Endothelial cell of umbilical vein (primary cell): ENCODE results near the gene RANBP3L. TPM values are rescaled to one million over a fixed set of nuclear protein-coding genes. Genes with fewer than 3 reads are reported as not detected.

Source experiments
- BruUV-seq: library from RNA; stranded (reverse); fragments of 400-500 nt; replicated peaks from 2 replicates; lab custom pipeline; 2021; lab: Mats Ljungman, UMichigan
- CTCF ChIA-PET: fragments of 300-600, 350-600 bp; sonication (Branson Sonifier 250); formaldehyde crosslinking; loops from one replicate; lab custom pipeline; 2021; ENCODE audit warnings: antibody characterized with exemption, inconsistent platforms; lab: Charles Lee
- POLR2A ChIA-PET: fragments of 300-600, 350-600 bp; sonication (Branson Sonifier 250); formaldehyde crosslinking; loops from one replicate; lab custom pipeline; 2021; ENCODE audit warnings: antibody characterized with exemption, inconsistent platforms; lab: Charles Lee
- DNase-seq: peaks from one replicate; pipeline ENCODE4 v3.0.0-alpha.2; 2011; ENCODE audit warnings: low read depth, low spot score
- FAIRE-seq: peaks from 2 replicates; lab custom pipeline; 2011; peaks lifted over from hg19 to GRCh38; lab: Jason Lieb, UNC
- H2AFZ ChIP-seq: 2 replicates; pipeline ENCODE4 v1.6.0; 2012; ENCODE audit warnings: low read depth, low read length, control low read depth, inconsistent platforms
- H3K27ac ChIP-seq: 2 replicates; pipeline ENCODE4 v1.5.1; 2011; ENCODE audit warnings: low read depth, mild to moderate bottlenecking, control low read depth, low read length, moderate library complexity; ENCODE audit not compliant: insufficient read depth
- H3K27me3 ChIP-seq, 2 experiments: 2 replicates each; pipeline versions ENCODE4 v1.6.0 to v1.6.1; 2011; ENCODE audit warnings: low read length in 2 of 2, mixed read lengths in 1 of 2; ENCODE audit not compliant: control insufficient read depth in 2 of 2, insufficient read depth in 2 of 2
- H3K36me3 ChIP-seq, 2 experiments: 2 replicates in 1 of 2; 3 replicates in 1 of 2; pipeline ENCODE4 v1.5.1; 2011; ENCODE audit warnings: low read length in 2 of 2, mild to moderate bottlenecking in 1 of 2, moderate library complexity in 1 of 2; ENCODE audit not compliant: control insufficient read depth in 2 of 2, insufficient read depth in 2 of 2; ENCODE audit errors: extremely low read depth in 1 of 2
- H3K4me1 ChIP-seq: 3 replicates; pipeline ENCODE4 v1.5.1; 2011; ENCODE audit warnings: mild to moderate bottlenecking, low read length; ENCODE audit not compliant: control insufficient read depth, insufficient read depth; ENCODE audit errors: extremely low read depth
- H3K4me2 ChIP-seq: 2 replicates; pipeline ENCODE4 v1.6.1; 2011; ENCODE audit warnings: low read length, control low read depth, mixed read lengths; ENCODE audit not compliant: insufficient read depth
- H3K4me3 ChIP-seq, 3 experiments: fragments of 200-600 bp in 1 of 3; sonication (generic), shearing (Covaris generic) in 1 of 3; replicated peaks in 1 of 3; 2 replicates each; pipeline ENCODE4 v1.5.1; 2011 to 2016; ENCODE audit warnings: control low read depth in 3 of 3, low read length in 3 of 3, mild to moderate bottlenecking in 2 of 3, inconsistent platforms in 1 of 3, low read depth in 1 of 3, moderate library complexity in 1 of 3; ENCODE audit not compliant: insufficient read depth in 1 of 3
- H3K79me2 ChIP-seq: 2 replicates; pipeline ENCODE4 v1.6.0; 2012; ENCODE audit warnings: low read length, inconsistent platforms; ENCODE audit not compliant: control insufficient read depth, insufficient read depth
- H3K9ac ChIP-seq: replicated peaks from 2 replicates; pipeline ENCODE3; 2011; ENCODE audit warnings: low read length, control low read depth; ENCODE audit not compliant: insufficient read depth; ENCODE audit errors: extremely low read depth
- H3K9me1 ChIP-seq: replicated peaks from 3 replicates; pipeline ENCODE4 v1.6.0; 2011; ENCODE audit warnings: mild to moderate bottlenecking, low read length; ENCODE audit not compliant: control insufficient read depth, insufficient read depth; ENCODE audit errors: extremely low read depth
- H3K9me3 ChIP-seq: replicated peaks from 2 replicates; pipeline ENCODE4 v1.5.1; 2012; ENCODE audit warnings: low read length, inconsistent platforms; ENCODE audit not compliant: control insufficient read depth, insufficient read depth
- H4K20me1 ChIP-seq: replicated peaks from 2 replicates; pipeline ENCODE3; 2011; ENCODE audit warnings: mild to moderate bottlenecking, low read length; ENCODE audit not compliant: control insufficient read depth, insufficient read depth; ENCODE audit errors: extremely low read depth
- FOS ChIP-seq: IDR thresholded peaks from 2 replicates; pipeline ENCODE4 v1.6.1; 2011; ENCODE audit warnings: mild to moderate bottlenecking, low read length, moderate library complexity, borderline replicate concordance; ENCODE audit not compliant: insufficient read depth
- JUN ChIP-seq: IDR thresholded peaks from 2 replicates; pipeline ENCODE4 v1.6.1; 2011; ENCODE audit warnings: borderline replicate concordance, low read depth; ENCODE audit not compliant: insufficient read length, insufficient read depth
- MYC ChIP-seq: IDR thresholded peaks from one replicate; pipeline ENCODE4 v1.6.1; 2011; ENCODE audit warnings: mild to moderate bottlenecking, low read depth, low read length
- dilution Hi-C: fragments of 300-500 bp; cut with MboI; formaldehyde crosslinking; loops from one replicate; pipeline ENCODE4 v1.15.0; 2019; ENCODE audit warnings: low sequenced_read_pairs; ENCODE audit not compliant: extremely low pct_ligation_motif_present
- intact Hi-C: fragments of 100-400 bp; cut with micrococcal nuclease; formaldehyde crosslinking; loops from one replicate; pipeline ENCODE4 v1.10.0; 2022
- polyA plus RNA-seq, 4 experiments: library from polyadenylated mRNA; depleted of rRNA in 3 of 4; stranded (reverse) in 3 of 4; unstranded in 1 of 4; fragments of >200 nt; gene quantifications; 2 replicates each; pipeline versions ENCODE4 v1.2.1 to v1.2.3, GENCODE V29; 2011 to 2012; ENCODE audit warnings: missing spikeins in 1 of 4
- total RNA-seq: library from RNA; stranded (reverse); gene quantifications from 2 replicates; pipeline ENCODE4 v1.2.3, GENCODE V29; 2021
- TF ChIP-seq, protein P1 (sequence below), 2 donors: IDR thresholded peaks; 1 replicate in 1 of 2; 2 replicates in 1 of 2; pipeline ENCODE4 v1.5.1; 2011; ENCODE audit warnings: low read length in 2 of 2, mild to moderate bottlenecking in 2 of 2, moderate library complexity in 2 of 2, control low read depth in 1 of 2, inconsistent platforms in 1 of 2, low read depth in 1 of 2; ENCODE audit not compliant: insufficient read depth in 1 of 2; ENCODE audit errors: extremely low read depth in 1 of 2

The RANBP3L gene
- total and polyA plus RNA-seq, 2 donors (not counting 3 experiments of a cell fraction or from before 2014, with no cell fraction given), result not detected

DNA sequence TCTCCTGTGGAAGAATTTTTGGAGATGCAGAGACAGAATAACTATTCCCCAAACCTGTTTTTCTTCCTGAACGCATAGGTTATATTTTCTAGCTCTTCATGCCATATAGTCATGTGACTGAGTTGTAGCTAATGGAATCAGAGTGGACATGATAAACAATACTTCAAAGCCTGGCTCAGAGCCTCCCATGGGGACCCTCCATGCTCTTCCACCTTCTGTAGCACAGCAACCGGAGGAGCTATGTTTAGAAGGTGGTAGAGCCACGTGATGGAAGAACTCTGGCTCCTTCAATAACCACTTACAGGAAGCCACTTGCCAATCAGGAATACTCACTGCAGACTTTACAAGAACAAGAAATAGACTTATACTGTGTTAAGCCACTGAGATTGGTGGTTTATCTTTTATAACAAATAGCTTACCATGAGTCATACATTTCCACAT lies 99.2 kb downstream of the RANBP3L start:
- TF ChIP-seq, protein P1, sequence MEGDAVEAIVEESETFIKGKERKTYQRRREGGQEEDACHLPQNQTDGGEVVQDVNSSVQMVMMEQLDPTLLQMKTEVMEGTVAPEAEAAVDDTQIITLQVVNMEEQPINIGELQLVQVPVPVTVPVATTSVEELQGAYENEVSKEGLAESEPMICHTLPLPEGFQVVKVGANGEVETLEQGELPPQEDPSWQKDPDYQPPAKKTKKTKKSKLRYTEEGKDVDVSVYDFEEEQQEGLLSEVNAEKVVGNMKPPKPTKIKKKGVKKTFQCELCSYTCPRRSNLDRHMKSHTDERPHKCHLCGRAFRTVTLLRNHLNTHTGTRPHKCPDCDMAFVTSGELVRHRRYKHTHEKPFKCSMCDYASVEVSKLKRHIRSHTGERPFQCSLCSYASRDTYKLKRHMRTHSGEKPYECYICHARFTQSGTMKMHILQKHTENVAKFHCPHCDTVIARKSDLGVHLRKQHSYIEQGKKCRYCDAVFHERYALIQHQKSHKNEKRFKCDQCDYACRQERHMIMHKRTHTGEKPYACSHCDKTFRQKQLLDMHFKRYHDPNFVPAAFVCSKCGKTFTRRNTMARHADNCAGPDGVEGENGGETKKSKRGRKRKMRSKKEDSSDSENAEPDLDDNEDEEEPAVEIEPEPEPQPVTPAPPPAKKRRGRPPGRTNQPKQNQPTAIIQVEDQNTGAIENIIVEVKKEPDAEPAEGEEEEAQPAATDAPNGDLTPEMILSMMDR (IDR thresholded peaks at IDR 0.05; ENCODE audit: extremely low read depth in 1 of 2, insufficient read depth in 1 of 2, low read depth in 1 of 2, low read length in 2 of 2), result no peak
- no peaks in the 10 kb centered on the region for H3K27me3 ChIP-seq
- H3K79me2 ChIP-seq, result no peaks in the 10 kb centered on the region
- CTCF ChIA-PET, result interaction anchor here (0.9 to 1.9 kb wide), 6 partner anchors 15 to 100 kb away, joined by 3 to 16 read pairs (median 6); partner anchors contain the start of genes NADK2 and RANBP3L
- H2AFZ ChIP-seq, result no peak overlapping the region
- H3K36me3 ChIP-seq, result peaks cover 0 to 2% of the 10 kb centered on the region in 2 experiments
- H3K4me3 ChIP-seq, result no peak overlapping the region
- FAIRE-seq (no peak), DNase-seq (peak; percentile 4)
- H3K9me3 ChIP-seq, result no peaks in the 10 kb centered on the region
- no peak overlapping the region for H3K4me2 ChIP-seq
- POLR2A ChIA-PET, result no interaction called here
- H3K27ac ChIP-seq, result no peak overlapping the region
- peaks cover 12% of the 10 kb centered on the region for H3K4me1 ChIP-seq
- intact Hi-C loops, result no loop called here
- dilution Hi-C loops, result no loop called here
- BruUV-seq, result no TSS peak
- no peaks in the 10 kb centered on the region for H4K20me1 ChIP-seq
- no peak overlapping the region for H3K9ac ChIP-seq
- H3K9me1 ChIP-seq, result no peaks in the 10 kb centered on the region

DNA sequence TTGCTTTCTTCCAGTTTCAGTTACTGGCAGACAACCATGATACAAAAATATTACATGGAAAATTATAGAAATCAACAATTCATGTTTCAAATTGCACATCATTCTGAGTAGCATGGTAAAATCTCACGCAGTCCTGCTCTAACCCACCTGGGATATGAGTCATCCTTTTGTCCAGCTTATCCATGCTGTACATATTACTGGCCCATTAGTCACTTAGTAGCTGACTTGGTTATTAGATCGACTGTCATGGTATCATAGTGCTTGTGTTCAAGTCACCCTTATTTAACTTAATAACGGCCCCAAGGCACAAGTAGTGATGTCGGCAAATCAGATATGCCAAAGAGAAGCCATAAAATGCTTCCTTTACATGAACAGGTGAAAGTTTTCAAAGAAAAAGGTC lies 101.2 kb downstream of the RANBP3L start:
- CTCF ChIA-PET, result interaction anchor here (4.0 kb wide), 1 partner anchor 22 kb away, joined by 21 read pairs; no protein-coding TSS in a partner anchor
- H3K4me1 ChIP-seq, result peaks cover 12% of the 10 kb centered on the region
- H2AFZ ChIP-seq, result no peak overlapping the region

More for the DNA sequence above, 101.2 kb downstream of the RANBP3L start:
- H3K4me2 ChIP-seq, result no peak overlapping the region
- TF ChIP-seq FOS, result peak; percentile 25
- TF ChIP-seq MYC, result no peak
- TF ChIP-seq JUN, result peak; percentile 62
- H3K9ac ChIP-seq, result no peak overlapping the region
- POLR2A ChIA-PET, result no interaction called here
- H3K27me3 ChIP-seq, result no peaks in the 10 kb centered on the region
- no peak overlapping the region for H3K4me3 ChIP-seq
- H3K36me3 ChIP-seq, result peaks cover 0 to 5% of the 10 kb centered on the region in 2 experiments
- no TSS peak for BruUV-seq
- no peak overlapping the region for H3K27ac ChIP-seq
- no peak for FAIRE-seq
- dilution Hi-C loops, result no loop called here
- H3K79me2 ChIP-seq, result no peaks in the 10 kb centered on the region
- H4K20me1 ChIP-seq, result no peaks in the 10 kb centered on the region
- H3K9me3 ChIP-seq, result no peaks in the 10 kb centered on the region
- H3K9me1 ChIP-seq, result no peaks in the 10 kb centered on the region
- intact Hi-C loops, result no loop called here
- DNase-seq, result peak; percentile 23
